Transverse colon (tissue), 4 donors: ENCODE data around the gene RHOF. TPM values are rescaled to one million over a fixed set of nuclear protein-coding genes. Genes with fewer than 3 reads are reported as not detected.

Experiments used
- DNase-seq: peaks from one replicate; pipeline ENCODE4 v3.0.0-alpha.2; 2019
- H3K27ac ChIP-seq, 4 donors: fragments of 200-600 bp; sonication (generic); 2 replicates each; pipeline ENCODE4 v1.5.1; 2016 to 2018; ENCODE audit warnings: inconsistent platforms in 4 of 4
- H3K27me3 ChIP-seq: fragments of 200-600 bp; sonication (generic); 2 replicates; pipeline ENCODE4 v1.5.1; 2017; ENCODE audit warnings: inconsistent platforms
- H3K36me3 ChIP-seq, 4 donors: fragments of 200-600 bp; sonication (generic); 2 replicates each; pipeline ENCODE4 v1.5.1; 2017 to 2019; ENCODE audit warnings: inconsistent platforms in 4 of 4
- H3K4me1 ChIP-seq, 4 donors: fragments of 200-600 bp; sonication (generic); 2 replicates each; pipeline ENCODE4 v1.5.1; 2017 to 2020; ENCODE audit warnings: inconsistent platforms in 4 of 4
- H3K4me3 ChIP-seq, 4 donors: fragments of 200-600 bp; sonication (generic); 1 replicate in 1 of 4; 2 replicates in 3 of 4; pipeline versions ENCODE4 v1.5.1 to v1.6.1; 2017 to 2019; ENCODE audit warnings: inconsistent platforms in 4 of 4
- H3K9me3 ChIP-seq, 2 donors: fragments of 200-600 bp; sonication (generic); 2 replicates each; pipeline ENCODE4 v1.5.1; 2017 to 2019; ENCODE audit warnings: inconsistent platforms in 2 of 2
- CTCF ChIP-seq, 5 experiments: fragments of 200-600 bp in 3 of 5; fragments of 450-650 bp in 2 of 5; sonication (generic) in 3 of 5; IDR thresholded peaks; 1 replicate in 2 of 5; 2 replicates in 3 of 5; pipeline ENCODE4 v1.5.1; 2016 to 2017; ENCODE audit warnings: antibody characterized with exemption in 5 of 5, inconsistent platforms in 3 of 5, mild to moderate bottlenecking in 2 of 5, moderate library complexity in 1 of 5
- EP300 ChIP-seq: sonication (generic); formaldehyde crosslinking; IDR thresholded peaks from one replicate; pipeline ENCODE4 v1.6.1; 2017; ENCODE audit warnings: antibody characterized with exemption, low read depth
- POLR2A ChIP-seq: fragments of 450-650 bp; IDR thresholded peaks from one replicate; pipeline ENCODE4 v1.6.1; 2016; ENCODE audit warnings: antibody characterized with exemption, mild to moderate bottlenecking, moderate library complexity
- POLR2AphosphoS5 ChIP-seq, 3 donors: sonication (generic); formaldehyde crosslinking; IDR thresholded peaks; one replicate each; pipeline ENCODE4 v1.6.1; 2016; ENCODE audit warnings: antibody characterized with exemption in 3 of 3
- WGBS, 2 donors: methylation state at CpG; one replicate each; pipeline ENCODE4 v1.1.5; 2018; ENCODE audit warnings: low coverage in 1 of 2; 5-methylcytosine and 5-hydroxymethylcytosine counted together
- in situ Hi-C, 4 donors: fragments of 200-750 bp; cut with MboI; loops; one replicate each; pipeline versions ENCODE4 v1.15.0 to v1.15.1; 2017; ENCODE audit warnings: low sequenced_read_pairs in 3 of 4, low pct_ligation_motif_present in 1 of 4, low pct_unique_long_range_greater_than_20kb in 1 of 4
- intact Hi-C: fragments of 100-400 bp; cut with DNase I; formaldehyde crosslinking; loops from one replicate; pipeline ENCODE4 v1.15.1; 2023; ENCODE audit warnings: low total_unique reads
- total RNA-seq, 4 donors: library from RNA; depleted of rRNA; stranded (reverse); fragments of >200 nt; gene quantifications; one replicate each; pipeline ENCODE4 v1.1.0, GENCODE V29; 2016

The RHOF gene
- total RNA-seq, 4 donors from 2014 or later = 14.9 to 251 (median 150) TPM

GRCh38 chr12:121795034-121795968 lies 1.8 kb upstream of the RHOF start:
- peak; percentile 94 for DNase-seq
- Histone ChIP-seq H3K27ac (peak overlapping the region; percentile 100), H3K36me3 (no peaks in the 10 kb centered on the region), H3K9me3 (no peaks in the 10 kb centered on the region), H3K4me1 (peaks cover 49 to 88% (median 71%) of the 10 kb centered on the region in 4 donors), H3K4me3 (peak overlapping the region in 1 of 4 donors; percentile 33), H3K27me3 (no peaks in the 10 kb centered on the region)
- in situ Hi-C loops (loop anchor here in 3 of 4 donors (10.0 kb wide), 2 partner anchors 90 to 100 kb away; partner anchors contain the start of gene PSMD9 (in 1 of the 3)), intact Hi-C loops (loop anchor here (2.0 kb wide), 2 partner anchors 18 to 94 kb away; partner anchors contain the start of gene PSMD9)
- TF ChIP-seq POLR2A (no peak), EP300 (no peak), CTCF (IDR thresholded peaks at IDR 0.05) (peak; percentile 91 to 98 (median 97)), POLR2AphosphoS5 (IDR thresholded peaks at IDR 0.05) (peak in 2 of 3 donors; percentile 27 to 48)
- 33 to 100% methylated on average over 2 to 14 of the region's 15 CpGs for WGBS, 2 donors

- in situ Hi-C loops (loop anchor here in 3 of 4 donors (5.0 to 10.0 kb wide), 3 partner anchors 90 to 102 kb away; partner anchors contain the start of gene PSMD9 (in 1 of the 3)), intact Hi-C loops (loop anchor here (2.0 to 5.0 kb wide), 3 partner anchors 18 to 97 kb away; partner anchors contain the start of gene PSMD9)
- Histone ChIP-seq H3K27me3 (no peaks in the 10 kb centered on the region), H3K9me3 (no peaks in the 10 kb centered on the region), H3K36me3 (no peaks in the 10 kb centered on the region), H3K4me3 (peak overlapping the region in 2 of 4 donors; percentile 33 to 44), H3K27ac (peak overlapping the region; percentile 100), H3K4me1 (peaks cover 49 to 91% (median 71%) of the 10 kb centered on the region in 4 donors)
- no peak for TF ChIP-seq POLR2AphosphoS5 (IDR thresholded peaks at IDR 0.05)
- peak; percentile 23 for TF ChIP-seq POLR2A
- DNase-seq = peak; percentile 46
- 1% methylated on average over 12 of the region's 13 CpGs; no CpG with 5 or more reads in 1 of the 2 donors for WGBS, 2 donors
These were observed 1.1 kb upstream of the RHOF start for GRCh38 chr12:121794534-121795033.

- peak; percentile 96 for DNase-seq
- 1% methylated on average over 33 of the region's 59 CpGs; no CpG with 5 or more reads in 1 of the 2 donors for WGBS, 2 donors
- Histone ChIP-seq H3K27ac (peak overlapping the region; percentile 100), H3K36me3 (no peaks in the 10 kb centered on the region), H3K9me3 (no peaks in the 10 kb centered on the region), H3K4me3 (peak overlapping the region; percentile 43 to 58 (median 50)), H3K27me3 (no peaks in the 10 kb centered on the region), H3K4me1 (peaks cover 45 to 88% (median 67%) of the 10 kb centered on the region in 4 donors)
- intact Hi-C loops (loop anchor here (2.0 to 5.0 kb wide), 3 partner anchors 19 to 97 kb away; partner anchors contain the start of gene PSMD9), in situ Hi-C loops (loop anchor here in 3 of 4 donors (5.0 to 10.0 kb wide), 3 partner anchors 91 to 102 kb away; partner anchors contain the start of gene PSMD9 (in 1 of the 3))
- TF ChIP-seq POLR2AphosphoS5 (IDR thresholded peaks at IDR 0.05) (peak; percentile 30 to 74 (median 71)), POLR2A (peak; percentile 48), EP300 (no peak), CTCF (IDR thresholded peaks at IDR 0.05) (peak; percentile 100)
These were observed 498 bp upstream of the RHOF start for GRCh38 chr12:121793838-121794533.
